GM12878 (cell line): ENCODE data around the gene KCNMB2.

Experiments
- CREB1 ChIP-seq: IDR thresholded peaks from 2 replicates; pipeline ENCODE4 v1.6.1; 2012; ENCODE audit warnings: low read depth, mild to moderate bottlenecking, inconsistent platforms
- EZH2 ChIP-seq: IDR thresholded peaks from 2 replicates; pipeline ENCODE4 v1.6.1; 2012; ENCODE audit warnings: low read depth, mild to moderate bottlenecking, control low read depth, inconsistent platforms, low read length, borderline replicate concordance; ENCODE audit not compliant: control insufficient read depth
- FOXM1 ChIP-seq: IDR thresholded peaks from 2 replicates; pipeline ENCODE4 v1.6.1; 2012; ENCODE audit warnings: low read depth, mild to moderate bottlenecking, inconsistent platforms, low read length, moderate library complexity
- POLR2A ChIP-seq: IDR thresholded peaks from 2 replicates; pipeline ENCODE4 v1.6.1; 2011; ENCODE audit warnings: low read depth, mild to moderate bottlenecking, low read length
- SIX5 ChIP-seq: IDR thresholded peaks from 2 replicates; pipeline ENCODE4 v1.6.1; 2011; ENCODE audit warnings: mild to moderate bottlenecking, low read depth, low read length, moderate library complexity; ENCODE audit not compliant: severe bottlenecking
- SMAD1 ChIP-seq: fragments of 450-650 bp; IDR thresholded peaks from 2 replicates; pipeline ENCODE4 v1.6.1; 2018; ENCODE audit warnings: mild to moderate bottlenecking, low read depth; ENCODE audit not compliant: partially characterized antibody
- TF ChIP-seq, protein P1 (sequence below): IDR thresholded peaks from 2 replicates; pipeline ENCODE4 v1.6.1; 2012; ENCODE audit warnings: low read depth, low read length, improper control_type of control experiment
- TF ChIP-seq, protein P2 (sequence below): fragments of 450-650 bp; IDR thresholded peaks from 2 replicates; pipeline ENCODE4 v1.6.1; 2017; ENCODE audit warnings: low read depth, mild to moderate bottlenecking, moderate library complexity
- TF ChIP-seq, protein P3 (sequence below): IDR thresholded peaks from 2 replicates; pipeline ENCODE4 v1.6.1; 2011; ENCODE audit warnings: low read depth, mild to moderate bottlenecking, low read length, moderate library complexity, borderline replicate concordance; ENCODE audit errors: extremely low read depth

DNA sequence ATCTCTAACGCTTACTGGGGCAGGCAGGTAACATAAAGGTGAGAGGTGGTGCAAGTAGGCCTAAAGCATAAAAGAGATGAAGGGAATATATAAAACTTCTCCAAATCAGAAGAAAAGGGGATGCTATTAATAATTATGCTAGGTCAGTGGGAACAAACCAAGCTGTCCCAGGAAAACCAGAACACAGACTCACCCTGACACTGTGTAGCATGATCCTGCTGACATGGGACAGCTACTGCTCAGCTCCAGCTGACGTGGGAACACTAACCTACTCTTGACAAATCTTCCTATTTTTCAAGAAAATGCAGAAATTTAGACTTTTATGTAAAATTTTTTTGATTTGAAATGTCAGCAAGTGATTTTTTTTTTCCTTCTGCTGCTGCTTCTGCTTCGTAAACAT, 203.5 kb downstream of the KCNMB2 start:
- TF ChIP-seq POLR2A (no peak), SMAD1 (no peak), FOXM1 (no peak), CREB1 (no peak), SIX5 (no peak), EZH2 (no peak)
- TF ChIP-seq, protein P1, sequence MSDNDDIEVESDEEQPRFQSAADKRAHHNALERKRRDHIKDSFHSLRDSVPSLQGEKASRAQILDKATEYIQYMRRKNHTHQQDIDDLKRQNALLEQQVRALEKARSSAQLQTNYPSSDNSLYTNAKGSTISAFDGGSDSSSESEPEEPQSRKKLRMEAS: no peak
- TF ChIP-seq, protein P2, sequence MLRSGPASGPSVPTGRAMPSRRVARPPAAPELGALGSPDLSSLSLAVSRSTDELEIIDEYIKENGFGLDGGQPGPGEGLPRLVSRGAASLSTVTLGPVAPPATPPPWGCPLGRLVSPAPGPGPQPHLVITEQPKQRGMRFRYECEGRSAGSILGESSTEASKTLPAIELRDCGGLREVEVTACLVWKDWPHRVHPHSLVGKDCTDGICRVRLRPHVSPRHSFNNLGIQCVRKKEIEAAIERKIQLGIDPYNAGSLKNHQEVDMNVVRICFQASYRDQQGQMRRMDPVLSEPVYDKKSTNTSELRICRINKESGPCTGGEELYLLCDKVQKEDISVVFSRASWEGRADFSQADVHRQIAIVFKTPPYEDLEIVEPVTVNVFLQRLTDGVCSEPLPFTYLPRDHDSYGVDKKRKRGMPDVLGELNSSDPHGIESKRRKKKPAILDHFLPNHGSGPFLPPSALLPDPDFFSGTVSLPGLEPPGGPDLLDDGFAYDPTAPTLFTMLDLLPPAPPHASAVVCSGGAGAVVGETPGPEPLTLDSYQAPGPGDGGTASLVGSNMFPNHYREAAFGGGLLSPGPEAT: no peak
- TF ChIP-seq, protein P3, sequence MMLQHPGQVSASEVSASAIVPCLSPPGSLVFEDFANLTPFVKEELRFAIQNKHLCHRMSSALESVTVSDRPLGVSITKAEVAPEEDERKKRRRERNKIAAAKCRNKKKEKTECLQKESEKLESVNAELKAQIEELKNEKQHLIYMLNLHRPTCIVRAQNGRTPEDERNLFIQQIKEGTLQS: no peak
